Measurements from ENCODE around the gene GABRB1.

DNA sequence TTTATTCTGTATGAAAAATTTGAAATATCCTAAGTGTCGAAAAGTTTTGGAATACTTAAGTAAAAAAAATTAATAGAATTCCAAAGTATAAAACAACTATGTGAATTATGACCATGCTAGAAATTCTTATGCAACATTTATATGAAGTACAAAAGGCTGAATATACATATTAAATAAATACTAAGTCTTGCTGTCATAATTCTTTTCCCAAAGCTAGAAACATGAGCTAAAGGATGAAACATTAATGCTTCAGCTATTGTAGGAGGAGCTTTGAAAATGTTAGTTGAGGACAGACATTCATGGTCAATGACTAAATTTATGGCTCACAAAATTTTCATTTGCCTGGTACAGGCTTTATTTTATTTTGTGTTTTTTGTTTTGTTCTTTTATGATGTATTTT is 207.3 kb downstream of the GABRB1 start:
- no peak for TF ChIP-seq EZH2phosphoT487 (IDR thresholded peaks at IDR 0.05; ENCODE audit: low read length)
- TF ChIP-seq, protein P1, sequence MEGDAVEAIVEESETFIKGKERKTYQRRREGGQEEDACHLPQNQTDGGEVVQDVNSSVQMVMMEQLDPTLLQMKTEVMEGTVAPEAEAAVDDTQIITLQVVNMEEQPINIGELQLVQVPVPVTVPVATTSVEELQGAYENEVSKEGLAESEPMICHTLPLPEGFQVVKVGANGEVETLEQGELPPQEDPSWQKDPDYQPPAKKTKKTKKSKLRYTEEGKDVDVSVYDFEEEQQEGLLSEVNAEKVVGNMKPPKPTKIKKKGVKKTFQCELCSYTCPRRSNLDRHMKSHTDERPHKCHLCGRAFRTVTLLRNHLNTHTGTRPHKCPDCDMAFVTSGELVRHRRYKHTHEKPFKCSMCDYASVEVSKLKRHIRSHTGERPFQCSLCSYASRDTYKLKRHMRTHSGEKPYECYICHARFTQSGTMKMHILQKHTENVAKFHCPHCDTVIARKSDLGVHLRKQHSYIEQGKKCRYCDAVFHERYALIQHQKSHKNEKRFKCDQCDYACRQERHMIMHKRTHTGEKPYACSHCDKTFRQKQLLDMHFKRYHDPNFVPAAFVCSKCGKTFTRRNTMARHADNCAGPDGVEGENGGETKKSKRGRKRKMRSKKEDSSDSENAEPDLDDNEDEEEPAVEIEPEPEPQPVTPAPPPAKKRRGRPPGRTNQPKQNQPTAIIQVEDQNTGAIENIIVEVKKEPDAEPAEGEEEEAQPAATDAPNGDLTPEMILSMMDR (IDR thresholded peaks at IDR 0.05; ENCODE audit: low read length): no peak
- no peak for TF ChIP-seq EZH2 (optimal IDR thresholded peaks at IDR 0.05; ENCODE audit: low read depth, low read length)
